ENCODE results near the gene PLPP3.

DNA sequence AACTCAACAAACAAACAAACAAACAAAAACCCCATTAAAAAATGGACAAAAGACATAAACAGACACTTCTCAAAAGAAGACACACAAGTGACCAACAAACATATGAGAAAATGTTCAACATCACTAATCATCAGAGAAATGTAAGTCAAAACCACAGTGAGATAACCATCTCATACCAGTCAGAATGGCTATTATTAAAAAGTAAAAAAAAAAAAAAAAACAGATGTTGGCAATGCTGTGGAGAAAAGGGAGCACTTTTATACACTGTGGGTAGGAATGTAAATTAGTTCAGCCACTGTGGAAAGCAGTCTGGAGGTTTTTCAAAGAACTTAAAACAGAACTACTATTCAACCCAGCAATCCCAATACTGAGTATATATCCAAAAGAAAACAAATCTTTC lies 94.7 kb downstream of the PLPP3 start:
- no peak for TF ChIP-seq CTCF (IDR thresholded peaks at IDR 0.05)
- no peak for TF ChIP-seq POLR2A (IDR thresholded peaks at IDR 0.05)
- no peak for TF ChIP-seq POLR2AphosphoS5 (IDR thresholded peaks at IDR 0.05)
